ENCODE results near the gene RBP5.

The RBP5 gene

GRCh38 chr12:7127916-7128626 lies 618 bp downstream of the RBP5 start:
- Histone ChIP-seq H3K36me3 (ENCODE audit: control insufficient read depth, insufficient read depth, low read length) (no peaks in the 10 kb centered on the region), H3K4me1 (peaks cover 8% of the 10 kb centered on the region), H3K9me3 (ENCODE audit: control insufficient read depth, low read length) (no peaks in the 10 kb centered on the region), H3K4me2 (ENCODE audit: low read length) (peak overlapping the region; percentile 31), H3K79me2 (no peaks in the 10 kb centered on the region), H3K9ac (no peak overlapping the region), H3K27ac (no peak overlapping the region), H3K4me3 (ENCODE audit: low read depth, low read length) (peak overlapping the region; percentile 42), H2AFZ (no peak overlapping the region), H3K27me3 (ENCODE audit: control insufficient read depth, insufficient read depth, low read length) (no peaks in the 10 kb centered on the region)
- TF ChIP-seq CTCF (IDR thresholded peaks at IDR 0.05) = no peak

- Histone ChIP-seq H3K4me2 (ENCODE audit: low read length) (no peak overlapping the region), H2AFZ (no peak overlapping the region), H3K4me1 (peaks cover 8% of the 10 kb centered on the region), H3K79me2 (no peaks in the 10 kb centered on the region), H3K9ac (no peak overlapping the region), H3K4me3 (ENCODE audit: low read depth, low read length) (no peak overlapping the region), H3K9me3 (ENCODE audit: control insufficient read depth, low read length) (no peaks in the 10 kb centered on the region), H3K36me3 (ENCODE audit: control insufficient read depth, insufficient read depth, low read length) (no peaks in the 10 kb centered on the region), H3K27me3 (ENCODE audit: control insufficient read depth, insufficient read depth, low read length) (no peaks in the 10 kb centered on the region), H3K27ac (no peak overlapping the region)
- no peak for TF ChIP-seq CTCF (IDR thresholded peaks at IDR 0.05)
Measured at GRCh38 chr12:7125632-7126227, 3.0 kb downstream of the RBP5 start.

GRCh38 chr12:7123806-7124522 lies 4.7 kb downstream of the RBP5 start:
- H3K9ac ChIP-seq = no peak overlapping the region
- H3K27me3 ChIP-seq (ENCODE audit: control insufficient read depth, insufficient read depth, low read length) = no peaks in the 10 kb centered on the region
- H3K36me3 ChIP-seq (ENCODE audit: control insufficient read depth, insufficient read depth, low read length) = no peaks in the 10 kb centered on the region
- H3K4me2 ChIP-seq (ENCODE audit: low read length) = no peak overlapping the region
- H3K4me1 ChIP-seq = peaks cover 8% of the 10 kb centered on the region
- TF ChIP-seq CTCF (IDR thresholded peaks at IDR 0.05) = no peak
- H3K9me3 ChIP-seq (ENCODE audit: control insufficient read depth, low read length) = no peaks in the 10 kb centered on the region
- H3K79me2 ChIP-seq = no peaks in the 10 kb centered on the region
- H3K4me3 ChIP-seq (ENCODE audit: low read depth, low read length) = no peak overlapping the region
- H2AFZ ChIP-seq = no peak overlapping the region
- H3K27ac ChIP-seq = peak overlapping the region; percentile 16

GRCh38 chr12:7122811-7123769 lies 5.6 kb downstream of the RBP5 start:
- Histone ChIP-seq H3K79me2 (no peaks in the 10 kb centered on the region), H3K27me3 (ENCODE audit: control insufficient read depth, insufficient read depth, low read length) (no peaks in the 10 kb centered on the region), H3K36me3 (ENCODE audit: control insufficient read depth, insufficient read depth, low read length) (no peaks in the 10 kb centered on the region), H3K9me3 (ENCODE audit: control insufficient read depth, low read length) (no peaks in the 10 kb centered on the region), H3K27ac (peak overlapping the region; percentile 16), H3K9ac (no peak overlapping the region), H2AFZ (peak overlapping the region; percentile 35), H3K4me1 (peaks cover 3% of the 10 kb centered on the region), H3K4me2 (ENCODE audit: low read length) (no peak overlapping the region), H3K4me3 (ENCODE audit: low read depth, low read length) (no peak overlapping the region)
- TF ChIP-seq CTCF (IDR thresholded peaks at IDR 0.05) = no peak
